ENCODE measurements around the gene PDE6B.

DNA sequence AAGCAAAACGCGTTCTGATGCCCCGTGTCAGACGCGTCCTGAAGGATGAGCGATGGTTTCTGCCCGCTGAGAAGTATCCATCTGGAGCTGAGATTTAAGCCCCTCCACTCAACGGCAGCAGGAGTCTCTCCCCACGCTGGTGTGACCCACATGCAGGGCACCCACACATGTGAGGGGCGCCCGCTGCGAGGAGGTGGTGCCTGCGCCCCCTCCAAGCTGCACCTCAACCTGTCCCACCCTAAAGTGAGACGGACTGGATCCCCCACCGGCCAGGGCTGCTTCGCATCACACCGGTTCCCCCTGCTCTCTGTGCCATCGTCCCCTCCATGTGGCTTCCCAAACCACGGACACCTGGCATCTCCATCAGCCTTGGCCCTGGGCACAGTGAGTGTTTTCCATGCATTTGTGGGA lies 4.5 kb upstream of the PDE6B start:
- TF ChIP-seq POLR2AphosphoS5 (IDR thresholded peaks at IDR 0.05) (no peak), POLR2A (IDR thresholded peaks at IDR 0.05) (no peak)
- TF ChIP-seq, protein P1, sequence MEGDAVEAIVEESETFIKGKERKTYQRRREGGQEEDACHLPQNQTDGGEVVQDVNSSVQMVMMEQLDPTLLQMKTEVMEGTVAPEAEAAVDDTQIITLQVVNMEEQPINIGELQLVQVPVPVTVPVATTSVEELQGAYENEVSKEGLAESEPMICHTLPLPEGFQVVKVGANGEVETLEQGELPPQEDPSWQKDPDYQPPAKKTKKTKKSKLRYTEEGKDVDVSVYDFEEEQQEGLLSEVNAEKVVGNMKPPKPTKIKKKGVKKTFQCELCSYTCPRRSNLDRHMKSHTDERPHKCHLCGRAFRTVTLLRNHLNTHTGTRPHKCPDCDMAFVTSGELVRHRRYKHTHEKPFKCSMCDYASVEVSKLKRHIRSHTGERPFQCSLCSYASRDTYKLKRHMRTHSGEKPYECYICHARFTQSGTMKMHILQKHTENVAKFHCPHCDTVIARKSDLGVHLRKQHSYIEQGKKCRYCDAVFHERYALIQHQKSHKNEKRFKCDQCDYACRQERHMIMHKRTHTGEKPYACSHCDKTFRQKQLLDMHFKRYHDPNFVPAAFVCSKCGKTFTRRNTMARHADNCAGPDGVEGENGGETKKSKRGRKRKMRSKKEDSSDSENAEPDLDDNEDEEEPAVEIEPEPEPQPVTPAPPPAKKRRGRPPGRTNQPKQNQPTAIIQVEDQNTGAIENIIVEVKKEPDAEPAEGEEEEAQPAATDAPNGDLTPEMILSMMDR (IDR thresholded peaks at IDR 0.05): no peak

Data from gastroesophageal sphincter (tissue), 3 donors.